Limb (tissue), 2 donors: ENCODE measurements around the gene MRPS34.

Experiments
- DNase-seq, 2 donors: peaks; one replicate each; pipeline ENCODE4 v3.0.0-alpha.2; 2016; ENCODE audit errors: extremely low spot score in 2 of 2

Gene MRPS34

DNA sequence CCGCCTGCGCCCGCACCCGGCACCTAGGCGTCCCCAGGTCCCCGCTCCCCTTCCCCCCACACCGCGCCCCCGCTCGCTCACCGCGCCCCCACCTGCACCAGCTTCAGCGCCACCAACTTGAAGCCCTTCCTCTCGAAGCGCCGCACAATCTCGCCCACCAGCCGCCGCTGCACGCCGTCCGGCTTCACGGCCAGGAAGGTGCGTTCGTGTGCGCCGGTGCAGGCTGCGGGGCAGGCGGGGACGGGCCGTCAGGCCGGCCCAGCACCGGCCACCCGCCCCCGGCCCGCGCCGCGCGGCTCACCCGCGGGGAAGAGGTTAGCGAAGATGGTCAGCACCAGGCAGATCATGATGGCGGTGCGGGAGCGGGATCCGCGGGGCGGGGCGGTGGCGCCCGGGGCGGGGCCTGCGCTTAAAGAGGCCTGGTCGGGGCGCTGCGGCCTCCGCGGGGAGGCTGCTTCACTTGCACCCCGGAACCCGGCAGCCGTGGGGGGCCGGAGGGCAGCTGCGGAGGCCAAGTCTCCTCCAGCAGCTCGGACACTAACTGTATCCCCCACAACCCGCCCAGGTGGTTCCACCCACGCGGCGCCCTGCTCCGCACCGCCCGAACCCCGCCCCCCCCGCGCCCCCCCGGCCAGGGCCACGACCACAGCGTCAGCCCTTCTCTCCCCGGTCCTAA lies 1.6 kb downstream of the MRPS34 start, which contains the start of gene NME3:
NME3 (minus strand) TSS at position 356 of the 676 bp plus-strand sequence; CDS start at position 347, 9 bp downstream.
- peak; percentile 49 to 86 for DNase-seq

DNA sequence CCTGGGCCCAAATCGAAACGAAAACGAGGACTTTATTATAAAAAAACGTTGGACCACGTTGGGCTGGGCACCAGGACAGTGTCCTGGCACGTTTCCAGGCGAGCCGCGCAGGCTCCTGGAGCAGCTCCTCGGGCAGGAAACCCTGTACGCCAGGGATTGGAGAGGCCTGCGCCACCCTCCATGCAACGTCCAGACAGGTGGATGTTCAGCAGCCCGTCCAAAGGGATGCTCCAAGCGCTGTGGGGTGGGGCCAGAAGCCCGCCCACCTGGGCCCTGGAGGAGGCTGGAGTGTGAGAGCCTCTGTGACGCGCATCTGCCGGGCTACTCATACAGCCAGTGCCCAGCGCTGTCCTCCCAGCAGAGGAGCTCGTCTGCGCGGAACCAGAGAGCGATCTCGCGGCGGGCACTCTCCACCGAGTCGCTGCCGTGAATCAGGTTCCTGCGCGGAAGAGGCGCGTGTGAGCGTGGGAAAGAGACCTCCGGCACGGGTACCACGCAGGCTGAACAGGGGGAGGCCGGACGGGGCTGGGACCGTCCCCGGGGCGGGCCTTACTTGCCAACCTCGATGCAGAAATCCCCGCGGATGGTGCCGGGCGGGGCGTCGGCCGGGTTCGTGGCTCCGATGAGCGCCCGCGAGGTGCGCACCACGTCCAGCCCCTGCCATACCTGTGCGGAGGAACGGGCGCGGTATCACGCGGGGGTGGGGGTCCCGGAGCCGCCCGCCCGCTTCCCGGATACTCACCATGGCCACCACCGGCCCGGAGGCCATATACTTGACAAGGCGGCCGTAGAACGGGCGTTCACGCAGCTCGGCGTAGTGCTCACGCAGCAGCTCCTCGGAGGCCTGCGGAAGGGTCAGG lies 2.4 kb downstream of the MRPS34 start:
- DNase-seq = no peak

DNA sequence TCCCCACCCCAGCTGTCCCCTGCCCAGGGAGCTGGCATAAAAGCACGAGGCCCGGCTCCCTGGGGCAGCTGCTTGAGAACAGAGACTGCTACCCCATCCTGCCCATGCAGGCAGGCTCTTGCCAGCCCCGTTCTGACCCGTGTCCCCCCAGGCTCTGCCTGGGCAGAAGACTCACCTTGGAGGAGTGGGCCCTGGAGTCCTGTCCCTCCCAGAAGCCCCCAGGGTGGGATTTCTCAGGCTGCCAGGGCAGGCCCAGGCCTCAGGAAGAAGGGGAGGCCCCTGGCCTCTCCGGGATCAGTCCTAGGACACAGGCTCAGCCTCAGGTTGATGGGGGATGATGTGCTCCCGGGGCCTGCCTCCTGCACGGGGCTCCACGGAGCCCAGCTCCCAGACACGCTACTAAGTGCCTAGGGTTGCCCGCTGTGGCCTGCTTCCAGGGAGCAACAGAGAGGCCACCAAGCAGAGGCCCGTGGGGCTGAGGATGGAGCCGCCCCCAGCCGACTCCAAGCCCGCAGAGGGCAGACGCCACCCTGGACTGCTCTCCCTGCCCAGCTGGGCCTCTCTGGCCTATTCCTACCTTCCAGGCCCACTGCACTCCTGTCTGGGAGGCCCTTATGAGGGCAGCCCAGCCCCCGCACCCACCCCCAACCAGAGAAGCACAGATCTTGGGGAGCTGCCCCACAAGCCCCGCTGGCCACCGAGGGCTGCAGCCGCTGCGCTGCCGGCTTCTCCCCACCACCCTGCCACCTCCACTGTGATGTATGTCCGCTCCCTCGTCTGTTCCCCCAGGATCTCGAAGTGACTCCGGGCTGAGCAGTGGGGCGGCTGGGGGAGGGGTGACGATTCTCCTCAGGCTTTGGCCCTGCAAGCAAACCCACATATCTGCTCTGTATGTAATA lies 3.3 kb downstream of the MRPS34 start:
- DNase-seq = no peak

GRCh38 chr16:1768767-1769401 lies 4.0 kb downstream of the MRPS34 start:
- DNase-seq = no peak

- DNase-seq = no peak
Measured at GRCh38 chr16:1768061-1768766, 4.7 kb downstream of the MRPS34 start.

DNA sequence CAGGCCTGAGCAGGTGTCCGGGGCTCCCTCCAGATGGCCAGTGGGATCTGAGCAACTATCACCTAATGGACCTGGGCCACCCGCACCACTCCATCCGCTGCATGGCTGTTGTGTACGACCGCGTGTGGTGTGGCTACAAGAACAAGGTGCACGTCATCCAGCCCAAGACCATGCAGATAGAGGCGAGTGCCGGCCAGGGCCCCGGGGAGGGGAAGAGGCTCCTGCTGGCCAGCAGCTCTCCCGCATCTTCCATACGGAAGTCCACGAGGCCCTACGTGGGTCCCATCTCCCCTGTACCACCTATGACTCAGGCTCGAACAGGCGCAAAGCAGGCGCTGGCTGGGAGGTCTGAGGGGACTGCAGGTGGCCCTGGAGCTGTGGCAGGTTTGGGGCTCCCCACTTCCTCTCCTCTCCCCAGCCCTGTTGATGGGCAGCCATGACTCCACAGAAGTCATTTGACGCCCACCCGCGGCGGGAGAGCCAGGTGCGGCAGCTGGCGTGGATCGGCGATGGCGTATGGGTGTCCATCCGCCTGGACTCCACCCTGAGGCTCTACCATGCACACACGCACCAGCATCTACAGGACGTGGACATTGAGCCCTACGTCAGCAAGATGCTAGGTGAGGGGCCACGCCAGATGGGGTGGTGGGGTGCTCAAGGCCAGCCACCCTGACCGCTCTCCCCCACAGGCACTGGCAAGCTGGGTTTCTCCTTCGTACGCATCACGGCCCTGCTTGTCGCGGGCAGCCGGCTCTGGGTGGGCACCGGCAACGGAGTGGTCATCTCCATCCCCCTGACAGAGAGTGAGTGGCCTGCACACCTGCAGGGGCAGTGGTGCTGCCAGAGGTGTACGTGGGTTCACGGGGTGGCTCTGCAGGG lies 5.6 kb downstream of the MRPS34 start:
- no peak for DNase-seq

GRCh38 chr16:1766701-1767100 lies 6.2 kb downstream of the MRPS34 start:
- no peak for DNase-seq

DNA sequence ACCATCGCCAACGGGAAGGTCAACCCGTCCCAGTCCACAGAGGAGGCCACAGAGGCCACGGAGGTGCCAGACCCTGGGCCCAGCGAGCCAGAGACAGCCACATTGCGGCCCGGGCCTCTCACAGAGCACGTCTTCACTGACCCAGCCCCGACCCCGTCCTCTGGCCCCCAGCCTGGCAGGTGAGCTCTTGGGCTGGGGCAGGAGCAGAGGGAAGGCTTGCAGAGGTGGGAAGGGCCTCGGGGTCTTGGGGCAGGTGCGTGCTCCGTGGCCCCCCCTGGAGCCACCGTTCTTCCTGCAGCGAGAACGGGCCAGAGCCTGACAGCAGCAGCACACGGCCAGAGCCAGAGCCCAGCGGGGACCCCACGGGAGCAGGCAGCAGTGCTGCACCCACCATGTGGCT lies 6.7 kb downstream of the MRPS34 start:
- DNase-seq = no peak

DNA sequence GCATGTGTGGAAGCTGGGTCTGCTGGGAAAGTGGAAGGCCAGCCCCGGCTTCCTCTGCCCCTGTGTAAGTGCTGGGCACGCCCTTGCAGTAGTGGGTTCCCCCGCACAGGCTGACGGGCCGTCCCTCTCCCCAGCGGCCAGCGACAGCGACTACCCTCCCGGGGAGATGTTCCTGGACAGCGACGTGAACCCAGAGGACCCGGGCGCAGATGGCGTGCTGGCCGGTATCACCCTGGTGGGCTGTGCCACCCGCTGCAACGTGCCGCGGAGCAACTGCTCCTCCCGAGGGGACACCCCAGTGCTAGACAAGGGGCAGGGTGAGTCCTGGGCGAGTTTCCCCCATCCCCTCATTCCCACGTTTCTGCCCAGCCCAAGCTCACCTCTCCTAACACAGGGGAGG lies 7.1 kb downstream of the MRPS34 start:
- DNase-seq = no peak

GRCh38 chr16:1764971-1765370 lies 8.0 kb downstream of the MRPS34 start:
- DNase-seq = no peak

DNA sequence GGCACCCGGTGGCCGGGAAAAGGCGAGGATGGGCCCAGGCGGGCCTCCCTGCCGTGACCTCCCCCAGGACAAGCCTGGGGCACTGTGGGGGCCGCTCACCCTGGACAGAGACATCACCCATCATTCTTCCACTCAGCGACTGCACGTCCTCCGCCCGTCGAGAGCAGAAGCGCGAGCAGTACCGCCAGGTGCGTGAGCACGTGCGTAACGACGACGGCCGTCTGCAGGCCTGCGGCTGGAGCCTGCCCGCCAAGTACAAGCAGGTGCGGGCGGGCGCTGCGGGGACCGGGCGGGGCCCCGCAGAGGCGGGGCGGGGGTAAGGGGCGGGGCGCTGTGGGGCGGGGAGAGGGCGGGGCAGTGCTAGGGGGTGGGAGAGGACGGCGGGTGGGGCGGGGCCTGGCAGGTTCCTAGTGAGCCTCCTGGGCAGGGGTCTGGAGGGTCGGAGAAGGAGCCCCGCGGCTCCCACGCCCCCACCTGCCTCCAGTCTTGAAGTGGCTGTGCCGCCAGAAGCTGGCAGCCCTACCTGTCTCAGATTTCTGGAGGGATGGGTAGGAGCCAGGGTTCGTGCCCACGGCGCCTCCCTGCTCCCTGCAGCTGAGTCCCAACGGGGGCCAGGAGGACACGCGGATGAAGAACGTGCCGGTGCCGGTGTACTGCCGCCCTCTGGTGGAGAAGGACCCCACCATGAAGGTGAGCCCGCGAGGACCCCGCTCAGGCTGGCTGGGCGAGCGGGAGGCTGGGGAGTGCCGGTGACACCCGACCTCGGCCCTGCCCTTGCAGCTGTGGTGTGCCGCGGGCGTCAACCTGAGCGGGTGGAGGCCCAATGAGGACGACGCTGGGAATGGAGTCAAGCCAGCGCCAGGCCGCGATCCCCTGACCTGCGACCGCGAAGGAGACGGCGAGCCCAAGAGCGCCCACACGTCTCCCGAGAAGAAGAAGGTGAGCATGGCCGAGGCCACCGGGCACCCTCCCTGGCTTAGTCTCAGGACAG lies 9.1 kb downstream of the MRPS34 start:
- peak in 1 of 2 donors; percentile 74 for DNase-seq

- no peak for DNase-seq
Measured at GRCh38 chr16:1762879-1763520, 9.9 kb downstream of the MRPS34 start.

DNA sequence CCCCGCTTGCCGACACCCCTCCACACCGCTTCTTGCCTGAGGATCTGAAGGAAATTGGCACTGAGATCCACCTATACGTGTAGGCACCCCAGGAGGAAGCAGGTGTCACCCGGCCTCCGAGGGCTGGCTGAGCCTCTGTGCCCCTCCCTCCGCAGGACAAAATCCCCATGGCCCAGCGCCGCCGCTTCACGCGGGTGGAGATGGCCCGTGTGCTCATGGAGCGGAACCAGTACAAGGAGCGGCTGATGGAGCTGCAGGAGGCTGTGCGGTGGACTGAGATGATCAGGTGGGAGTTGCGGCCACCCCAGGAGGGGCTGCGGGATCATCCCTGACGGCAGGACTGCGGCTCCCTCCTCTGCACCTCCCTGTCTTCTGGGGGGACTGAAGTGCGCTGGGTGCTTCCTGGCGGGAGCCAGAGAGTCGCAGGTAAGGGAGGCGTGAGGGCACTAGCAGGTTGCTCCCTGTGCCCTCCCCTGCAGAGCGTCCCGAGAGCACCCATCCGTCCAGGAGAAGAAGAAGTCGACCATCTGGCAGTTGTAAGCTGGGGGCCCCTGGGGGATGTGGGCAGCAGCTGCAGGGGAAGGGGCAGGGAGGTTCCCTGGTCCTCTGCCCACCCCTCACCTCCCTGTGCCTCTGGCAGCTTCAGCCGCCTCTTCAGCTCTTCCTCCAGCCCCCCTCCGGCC lies 10.6 kb downstream of the MRPS34 start:
- DNase-seq = peak in 1 of 2 donors; percentile 19

DNA sequence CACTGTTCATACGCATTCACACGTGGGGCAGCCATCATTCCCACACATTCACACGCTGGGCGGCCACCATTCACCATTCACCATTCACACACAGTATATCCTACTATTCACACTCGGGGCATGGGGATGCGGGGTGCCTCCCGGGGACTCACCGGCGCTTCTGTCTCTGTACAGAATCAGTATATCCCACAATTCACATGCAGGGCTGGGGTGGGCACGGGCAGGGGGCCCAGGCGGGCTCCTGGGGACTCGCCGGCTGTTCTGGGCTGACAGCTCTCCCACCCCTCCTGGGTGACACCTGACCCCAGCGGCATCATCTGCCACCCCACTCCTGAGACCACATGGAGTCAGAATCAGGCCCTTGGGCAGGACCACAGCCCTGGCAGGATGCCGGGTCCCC lies 11.2 kb downstream of the MRPS34 start:
- peak in 1 of 2 donors; percentile 22 for DNase-seq

DNA sequence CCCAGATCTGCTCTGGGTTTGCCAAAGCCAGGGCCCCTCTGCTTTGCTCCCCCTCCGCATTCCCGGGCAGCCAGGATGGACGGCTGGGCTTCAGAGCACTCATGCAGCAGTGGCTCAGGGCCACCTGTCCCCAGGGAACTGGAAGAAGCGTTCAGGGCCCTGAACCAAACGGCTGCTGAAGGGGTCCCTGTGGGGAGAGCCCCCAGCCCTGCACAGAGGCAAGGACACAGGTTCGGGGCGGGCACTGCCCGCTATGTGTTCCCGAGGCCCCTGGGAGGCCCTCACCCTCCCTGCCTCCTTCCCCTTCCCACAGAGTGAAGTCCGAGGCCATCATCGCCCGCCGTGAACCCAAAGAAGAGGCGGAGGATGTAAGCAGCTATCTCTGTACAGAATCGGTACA lies 12.0 kb downstream of the MRPS34 start:
- DNase-seq = no peak

- no peak for DNase-seq
Measured at GRCh38 chr16:1759511-1759910, 13.4 kb downstream of the MRPS34 start.

GRCh38 chr16:1758923-1759322 lies 14.0 kb downstream of the MRPS34 start:
- DNase-seq = no peak
